Measurements from ENCODE around the gene CUL3. TPM values are rescaled to one million over a fixed set of nuclear protein-coding genes. Genes with fewer than 3 reads are reported as not detected.
"Not testable (repeated sequence)": the region's sequence is repeated elsewhere in the genome, so short reads cannot be mapped to it uniquely, and the experiment has no call there.

The CUL3 gene
- total and polyA plus RNA-seq, 2 of the 8 experiments (the other 6 are each of a cell fraction or from before 2014, with no cell fraction given): 28.5 to 113 TPM

DNA sequence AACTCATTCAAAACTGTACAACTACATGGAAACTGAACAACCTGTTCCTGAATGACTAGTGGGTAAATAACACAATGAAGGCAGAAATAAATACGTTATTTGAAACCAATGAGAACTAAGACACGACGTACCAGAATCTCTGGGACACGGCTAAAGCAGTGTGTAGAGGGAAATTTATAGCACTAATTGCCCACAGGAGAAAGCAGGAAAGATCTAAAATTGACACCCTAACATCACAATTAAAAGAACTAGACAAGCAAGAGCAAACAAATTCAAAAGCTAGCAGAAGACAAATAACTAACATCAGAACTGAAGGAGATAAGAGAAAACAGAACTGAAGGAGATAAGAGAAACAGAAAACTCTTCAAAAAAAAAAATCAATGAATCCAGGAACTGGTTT, 97.2 kb downstream of the CUL3 start:
- H3K14ac ChIP-seq (ENCODE audit: insufficient read length); CTCF ChIA-PET (ENCODE audit: partially characterized antibody); H3K4me3 ChIP-seq (ENCODE audit: extremely low read depth in 1 of 4, insufficient read depth in 2 of 4, low read depth in 3 of 4, low read length in 4 of 4); H4K5ac ChIP-seq (ENCODE audit: insufficient read length, low read depth, low read length); H3K79me1 ChIP-seq (ENCODE audit: low read depth, low read length); H4K8ac ChIP-seq (ENCODE audit: extremely low read depth, insufficient read depth, low read length); H3K23me2 ChIP-seq (ENCODE audit: low read depth, low read length); H3K4me1 ChIP-seq (replicated peaks in 1 of 4; ENCODE audit: control insufficient read depth in 3 of 4, insufficient read depth in 4 of 4, low read length in 3 of 4); H2BK20ac ChIP-seq (ENCODE audit: low read length); H2AK5ac ChIP-seq (ENCODE audit: low read depth, low read length); H2BK5ac ChIP-seq (ENCODE audit: low read depth, low read length); H2BK15ac ChIP-seq (ENCODE audit: low read length); H4K91ac ChIP-seq (replicated peaks; ENCODE audit: insufficient read length, low read length); H3K27me3 ChIP-seq (replicated peaks in 1 of 4; ENCODE audit: control insufficient read depth in 3 of 4, extremely low read depth in 1 of 4, insufficient read depth in 3 of 4, low read length in 3 of 4); H4K20me1 ChIP-seq (replicated peaks in 1 of 2; ENCODE audit: control insufficient read depth in 1 of 2, insufficient read depth in 2 of 2, low read length in 2 of 2); H3K4ac ChIP-seq (replicated peaks; ENCODE audit: insufficient read length, low read depth, low read length); H3K9ac ChIP-seq (replicated peaks in 1 of 4; ENCODE audit: extremely low read depth in 1 of 4, low read depth in 3 of 4, low read length in 3 of 4); H3K56ac ChIP-seq (replicated peaks; ENCODE audit: insufficient read length, low read depth, low read length); H2AFZ ChIP-seq (ENCODE audit: low read length); H3K9me3 ChIP-seq (ENCODE audit: insufficient read depth in 2 of 2, low read depth in 1 of 2, low read length in 1 of 2); H3K27ac ChIP-seq (ENCODE audit: low read depth, low read length); H3K18ac ChIP-seq (ENCODE audit: extremely low read depth, low read length); H2BK12ac ChIP-seq (ENCODE audit: low read depth, low read length); H3K23ac ChIP-seq (ENCODE audit: insufficient read length); DNase-seq (ENCODE audit: low read depth in 1 of 2, low spot score in 2 of 2); H3K4me2 ChIP-seq (ENCODE audit: insufficient read depth in 1 of 2, low read depth in 2 of 2, low read length in 2 of 2); POLR2A ChIA-PET (ENCODE audit: partially characterized antibody); FAIRE-seq; H2BK120ac ChIP-seq (replicated peaks; ENCODE audit: low read depth, low read length): not testable (repeated sequence)
- 97% methylated on average over 4 of the region's 4 CpGs; no CpG with 5 or more reads in 1 of the 2 experiments for WGBS, 2 experiments (ENCODE audit: extremely low coverage in 1 of 2, insufficient coverage in 1 of 2, insufficient read length in 1 of 2, insufficient replicate concordance in 2 of 2, low coverage in 1 of 2, low lambda C conversion rate in 2 of 2, missing lambda C conversion rate in 1 of 2)
- Histone ChIP-seq H3K79me2 (ENCODE audit: control insufficient read depth in 1 of 2, insufficient read depth in 2 of 2, low read length in 2 of 2) (peaks cover 0 to 15% of the 10 kb centered on the region in 2 experiments; a peak in 2 of 4 replicates), H3K36me3 (ENCODE audit: control insufficient read depth in 2 of 4, insufficient read depth in 4 of 4, low read length in 3 of 4) (peaks cover 0 to 11% (median 7%) of the 10 kb centered on the region in 4 experiments; a peak in 3 of 8 replicates)

Data from H1 (cell line).